Measurements from ENCODE around the gene KDSR.

GRCh38 chr18:63379639-63379962 lies 12.6 kb upstream of the KDSR start:
- no peak for TF ChIP-seq EZH2 (IDR thresholded peaks at IDR 0.05; ENCODE audit: borderline replicate concordance, low read length)
- TF ChIP-seq, protein P1, sequence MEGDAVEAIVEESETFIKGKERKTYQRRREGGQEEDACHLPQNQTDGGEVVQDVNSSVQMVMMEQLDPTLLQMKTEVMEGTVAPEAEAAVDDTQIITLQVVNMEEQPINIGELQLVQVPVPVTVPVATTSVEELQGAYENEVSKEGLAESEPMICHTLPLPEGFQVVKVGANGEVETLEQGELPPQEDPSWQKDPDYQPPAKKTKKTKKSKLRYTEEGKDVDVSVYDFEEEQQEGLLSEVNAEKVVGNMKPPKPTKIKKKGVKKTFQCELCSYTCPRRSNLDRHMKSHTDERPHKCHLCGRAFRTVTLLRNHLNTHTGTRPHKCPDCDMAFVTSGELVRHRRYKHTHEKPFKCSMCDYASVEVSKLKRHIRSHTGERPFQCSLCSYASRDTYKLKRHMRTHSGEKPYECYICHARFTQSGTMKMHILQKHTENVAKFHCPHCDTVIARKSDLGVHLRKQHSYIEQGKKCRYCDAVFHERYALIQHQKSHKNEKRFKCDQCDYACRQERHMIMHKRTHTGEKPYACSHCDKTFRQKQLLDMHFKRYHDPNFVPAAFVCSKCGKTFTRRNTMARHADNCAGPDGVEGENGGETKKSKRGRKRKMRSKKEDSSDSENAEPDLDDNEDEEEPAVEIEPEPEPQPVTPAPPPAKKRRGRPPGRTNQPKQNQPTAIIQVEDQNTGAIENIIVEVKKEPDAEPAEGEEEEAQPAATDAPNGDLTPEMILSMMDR (IDR thresholded peaks at IDR 0.05; ENCODE audit: low read length), result no peak

Data from OCI-LY1 (cell line).